HepG2 (cell line): ENCODE data around the gene VRK3.

ENCODE experiments used
- BHLHE40 ChIP-seq: IDR thresholded peaks from 2 replicates; pipeline ENCODE4 v1.6.1; 2011; ENCODE audit warnings: low read length, improper control_type of control experiment
- CREB1 ChIP-seq, 2 experiments: fragments of 450-650 bp in 1 of 2; IDR thresholded peaks; 2 replicates each; pipeline ENCODE4 v1.6.1; 2016 to 2017; ENCODE audit warnings: control low read depth in 1 of 2, mild to moderate bottlenecking in 1 of 2, missing compliant biosample characterization in 1 of 2, missing genetic modification characterization in 1 of 2
- DPF2 ChIP-seq: sonication (generic); formaldehyde crosslinking; IDR thresholded peaks from 2 replicates; pipeline ENCODE4 v1.4.0; 2020; ENCODE audit warnings: mild to moderate bottlenecking, low read depth, missing genetic modification reagents, borderline replicate concordance
- EP300 ChIP-seq, 3 experiments: sonication (generic) in 1 of 3; formaldehyde crosslinking in 1 of 3; IDR thresholded peaks; 2 replicates each; pipeline versions ENCODE4 v1.5.1 to v1.6.1; 2011 to 2020; ENCODE audit warnings: low read depth in 2 of 3, low read length in 2 of 3, borderline replicate concordance in 1 of 3, improper control_type of control experiment in 1 of 3, mild to moderate bottlenecking in 1 of 3, missing genetic modification reagents in 1 of 3, moderate library complexity in 1 of 3
- HMG20A ChIP-seq: IDR thresholded peaks from 2 replicates; pipeline ENCODE4 v1.6.1; 2016; ENCODE audit warnings: borderline replicate concordance
- MEIS2 ChIP-seq: sonication (generic); formaldehyde crosslinking; IDR thresholded peaks from 2 replicates; pipeline ENCODE4 v1.9.0; 2021; ENCODE audit warnings: mild to moderate bottlenecking, missing genetic modification reagents
- MXD4 ChIP-seq: IDR thresholded peaks from 2 replicates; pipeline ENCODE4 v1.6.1; 2016; ENCODE audit warnings: mild to moderate bottlenecking, missing biosample characterization, missing genetic modification reagents
- POLR2AphosphoS5 ChIP-seq: IDR thresholded peaks from 2 replicates; pipeline ENCODE4 v1.6.1; 2012; ENCODE audit warnings: low read depth, low read length
- RBM22 ChIP-seq: fragments of 200-400 bp; formaldehyde crosslinking; optimal IDR thresholded peaks from 2 replicates; pipeline ENCODE3; 2017; ENCODE audit warnings: mild to moderate bottlenecking, low read length, moderate library complexity
- ZNF234 ChIP-seq: sonication (generic); formaldehyde crosslinking; conservative IDR thresholded peaks from 2 replicates; pipeline ENCODE4 v1.5.1; 2020; ENCODE audit warnings: mild to moderate bottlenecking, missing genetic modification reagents
- ZNF343 ChIP-seq: sonication (generic); formaldehyde crosslinking; IDR thresholded peaks from 2 replicates; pipeline ENCODE4 v1.4.0; 2020; ENCODE audit warnings: mild to moderate bottlenecking, missing genetic modification reagents
- ZNF660 ChIP-seq: sonication (generic); formaldehyde crosslinking; IDR thresholded peaks from 2 replicates; pipeline ENCODE4 v1.5.1; 2020; ENCODE audit warnings: mild to moderate bottlenecking, low read depth, missing genetic modification reagents, borderline replicate concordance
- ZNF878 ChIP-seq: sonication (generic); formaldehyde crosslinking; IDR thresholded peaks from 2 replicates; pipeline ENCODE4 v1.8.1; 2023; ENCODE audit warnings: mild to moderate bottlenecking, missing genetic modification reagents, moderate library complexity
- TF ChIP-seq, protein P1 (sequence below): sonication (generic); formaldehyde crosslinking; IDR thresholded peaks from 2 replicates; pipeline ENCODE4 v1.5.0; 2020; ENCODE audit warnings: mild to moderate bottlenecking, missing genetic modification reagents, moderate library complexity

DNA sequence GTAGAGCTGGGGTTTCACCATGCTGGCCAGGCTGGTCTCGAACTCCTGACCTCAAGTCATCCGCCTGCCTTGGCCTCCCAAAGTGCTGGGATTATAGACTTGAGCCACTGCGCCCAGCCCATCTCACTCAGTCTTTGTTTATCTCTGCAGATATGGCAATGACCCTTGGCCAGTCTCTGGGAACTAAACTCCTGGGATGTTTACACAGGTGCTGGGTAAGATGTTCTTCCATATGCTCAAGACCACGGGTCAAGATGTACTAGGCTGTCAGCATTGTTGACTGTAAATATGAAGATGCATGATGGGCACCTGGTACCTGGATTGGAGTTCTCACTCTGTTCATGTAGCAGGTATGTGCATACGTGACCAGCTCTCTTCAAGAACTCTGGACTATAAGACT, 36.5 kb upstream of the VRK3 start:
- TF ChIP-seq, protein P1, sequence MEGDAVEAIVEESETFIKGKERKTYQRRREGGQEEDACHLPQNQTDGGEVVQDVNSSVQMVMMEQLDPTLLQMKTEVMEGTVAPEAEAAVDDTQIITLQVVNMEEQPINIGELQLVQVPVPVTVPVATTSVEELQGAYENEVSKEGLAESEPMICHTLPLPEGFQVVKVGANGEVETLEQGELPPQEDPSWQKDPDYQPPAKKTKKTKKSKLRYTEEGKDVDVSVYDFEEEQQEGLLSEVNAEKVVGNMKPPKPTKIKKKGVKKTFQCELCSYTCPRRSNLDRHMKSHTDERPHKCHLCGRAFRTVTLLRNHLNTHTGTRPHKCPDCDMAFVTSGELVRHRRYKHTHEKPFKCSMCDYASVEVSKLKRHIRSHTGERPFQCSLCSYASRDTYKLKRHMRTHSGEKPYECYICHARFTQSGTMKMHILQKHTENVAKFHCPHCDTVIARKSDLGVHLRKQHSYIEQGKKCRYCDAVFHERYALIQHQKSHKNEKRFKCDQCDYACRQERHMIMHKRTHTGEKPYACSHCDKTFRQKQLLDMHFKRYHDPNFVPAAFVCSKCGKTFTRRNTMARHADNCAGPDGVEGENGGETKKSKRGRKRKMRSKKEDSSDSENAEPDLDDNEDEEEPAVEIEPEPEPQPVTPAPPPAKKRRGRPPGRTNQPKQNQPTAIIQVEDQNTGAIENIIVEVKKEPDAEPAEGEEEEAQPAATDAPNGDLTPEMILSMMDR (CRISPR knock-in tag) = no peak
- TF ChIP-seq ZNF660 (CRISPR knock-in tag) = no peak
- TF ChIP-seq CREB1 (IDR thresholded peaks at IDR 0.05) = no peak
- TF ChIP-seq CREB1 (CRISPR knock-in tag; IDR thresholded peaks at IDR 0.05) = no peak
- TF ChIP-seq ZNF878 = no peak
- no peak for TF ChIP-seq ZNF234
- TF ChIP-seq HMG20A (CRISPR knock-in tag) = no peak
- TF ChIP-seq RBM22 = no peak
- no peak for TF ChIP-seq ZNF343 (CRISPR knock-in tag)
- no peak for TF ChIP-seq MXD4 (CRISPR knock-in tag)
- no peak for TF ChIP-seq BHLHE40
- no peak for TF ChIP-seq EP300 (IDR thresholded peaks at IDR 0.05; ENCODE audit: low read depth in 2 of 2, low read length in 2 of 2)
- no peak for TF ChIP-seq EP300 (CRISPR knock-in tag; IDR thresholded peaks at IDR 0.05; ENCODE audit: borderline replicate concordance)
- TF ChIP-seq POLR2AphosphoS5 = no peak
- no peak for TF ChIP-seq MEIS2
- TF ChIP-seq DPF2 (CRISPR knock-in tag) = no peak
